ENCODE measurements around the gene ANGPT4.
"Not testable (repeated sequence)": the region's sequence is repeated elsewhere in the genome, so short reads cannot be mapped to it uniquely, and the experiment has no call there.

Gene ANGPT4

GRCh38 chr20:871948-872347 is 44.2 kb downstream of the ANGPT4 start:
- DNase-seq = no peak

- no peak for DNase-seq
Observed at GRCh38 chr20:871436-871835, 44.7 kb downstream of the ANGPT4 start.

- no peak for DNase-seq
Observed at GRCh38 chr20:870758-871157, 45.4 kb downstream of the ANGPT4 start.

GRCh38 chr20:869606-870005 is 46.5 kb downstream of the ANGPT4 start:
- DNase-seq = no peak

- no peak for DNase-seq
Observed at GRCh38 chr20:868279-868678, 47.9 kb downstream of the ANGPT4 start.

- DNase-seq = no peak
Observed at GRCh38 chr20:865440-865839, 50.7 kb downstream of the ANGPT4 start.

GRCh38 chr20:860891-861290 is 55.2 kb downstream of the ANGPT4 start:
- DNase-seq = no peak

- DNase-seq = no peak
Observed at GRCh38 chr20:859751-860231, 56.3 kb downstream of the ANGPT4 start.

GRCh38 chr20:858011-858410 is 58.1 kb downstream of the ANGPT4 start:
- no peak for DNase-seq

- DNase-seq = no peak
Observed at GRCh38 chr20:856361-856775, 59.8 kb downstream of the ANGPT4 start.

- no peak for DNase-seq
Observed at GRCh38 chr20:855466-856360, 60.4 kb downstream of the ANGPT4 start.

GRCh38 chr20:854601-855000 is 61.5 kb downstream of the ANGPT4 start:
- DNase-seq = no peak

- no peak for DNase-seq
Observed at GRCh38 chr20:853406-853996, 62.6 kb downstream of the ANGPT4 start.

- DNase-seq = not testable (repeated sequence)
Observed at GRCh38 chr20:848731-849130, 67.4 kb downstream of the ANGPT4 start.

GRCh38 chr20:848193-848592 is 67.9 kb downstream of the ANGPT4 start:
- no peak for DNase-seq

GRCh38 chr20:846894-847278 is 69.2 kb downstream of the ANGPT4 start:
- DNase-seq = no peak

GRCh38 chr20:845941-846893 is 69.9 kb downstream of the ANGPT4 start:
- DNase-seq = no peak

GRCh38 chr20:845226-845868 is 70.8 kb downstream of the ANGPT4 start:
- no peak for DNase-seq

GRCh38 chr20:844473-845225 is 71.5 kb downstream of the ANGPT4 start:
- peak; percentile 94 to 97 for DNase-seq

- DNase-seq = no peak
Observed at GRCh38 chr20:843912-844311, 72.2 kb downstream of the ANGPT4 start.

GRCh38 chr20:842547-842940 is 73.6 kb downstream of the ANGPT4 start:
- DNase-seq = no peak
